Natural killer cell (primary cell): ENCODE results near the gene CSTF3. TPM values are rescaled to one million over a fixed set of nuclear protein-coding genes. Genes with fewer than 3 reads are reported as not detected.

ENCODE experiments used
- ATAC-seq, 3 donors: fragments of 150-1000 bp in 2 of 3; fragments of 200-7000 bp in 1 of 3; cut with Tn5 transposase; 1 replicate in 1 of 3; 2 replicates in 2 of 3; pipeline ENCODE4 v1.10.0; 2021; ENCODE audit warnings: mild to moderate bottlenecking in 2 of 3, moderate library complexity in 2 of 3
- DNase-seq, 2 donors: peaks; one replicate each; pipeline versions ENCODE4 v3.0.0 to v3.0.0-alpha.2; 2013 to 2021; ENCODE audit warnings: mixed read lengths in 1 of 2
- H3K27ac ChIP-seq: one replicate; pipeline ENCODE4 v1.5.1; 2013; ENCODE audit warnings: mild to moderate bottlenecking, low read length
- H3K27me3 ChIP-seq: one replicate; pipeline ENCODE4 v1.6.1; 2013; ENCODE audit warnings: low read length; ENCODE audit not compliant: control insufficient read depth, insufficient read depth
- H3K36me3 ChIP-seq: one replicate; pipeline ENCODE4 v1.6.1; 2013; ENCODE audit warnings: low read length; ENCODE audit not compliant: control insufficient read depth, insufficient read depth
- H3K4me1 ChIP-seq: one replicate; pipeline ENCODE4 v1.6.1; 2013; ENCODE audit warnings: low read length; ENCODE audit not compliant: control insufficient read depth, insufficient read depth
- H3K4me3 ChIP-seq: one replicate; pipeline ENCODE4 v1.5.1; 2013; ENCODE audit warnings: low read length
- H3K9me3 ChIP-seq: one replicate; pipeline ENCODE4 v1.6.1; 2013; ENCODE audit warnings: low read length; ENCODE audit not compliant: control insufficient read depth, insufficient read depth
- H3K27ac Mint-ChIP-seq, 2 donors: one replicate each; pipeline ENCODE4 v1.8.0; 2022; ENCODE audit warnings: mild to moderate bottlenecking in 2 of 2, mixed read lengths in 2 of 2, moderate library complexity in 1 of 2
- H3K27me3 Mint-ChIP-seq, 2 donors: one replicate each; pipeline ENCODE4 v1.8.0; 2022; ENCODE audit warnings: low read depth in 2 of 2, mixed read lengths in 2 of 2
- H3K36me3 Mint-ChIP-seq: one replicate; pipeline ENCODE4 v1.8.0; 2022; ENCODE audit warnings: mixed read lengths
- H3K4me1 Mint-ChIP-seq, 2 donors: one replicate each; pipeline ENCODE4 v1.8.0; 2022; ENCODE audit warnings: mixed read lengths in 2 of 2
- H3K4me3 Mint-ChIP-seq: one replicate; pipeline ENCODE4 v1.8.0; 2022; ENCODE audit warnings: mild to moderate bottlenecking, moderate library complexity, mixed read lengths
- H3K9me3 Mint-ChIP-seq, 2 donors: one replicate each; pipeline ENCODE4 v1.8.0; 2022; ENCODE audit warnings: mixed read lengths in 2 of 2
- CTCF ChIP-seq: fragments of 200-600 bp; IDR thresholded peaks from one replicate; pipeline ENCODE4 v1.8.0; 2022; ENCODE audit warnings: antibody characterized with exemption
- WGBS: methylation state at CpG from one replicate; pipeline ENCODE4 v1.1.7; 2013; ENCODE audit warnings: missing lambda C conversion rate; ENCODE audit not compliant: insufficient coverage; 5-methylcytosine and 5-hydroxymethylcytosine counted together
- intact Hi-C: fragments of 100-400 bp; cut with micrococcal nuclease; formaldehyde crosslinking; loops from one replicate; pipeline ENCODE4 v1.14.2; 2022
- total RNA-seq, 4 donors: library from RNA; stranded (reverse); fragments of 120-200 nt in 1 of 4; gene quantifications; one replicate each; pipeline versions ENCODE4 v1.2.3 to v1.2.4, GENCODE V29; 2013 to 2022

The CSTF3 gene
- total RNA-seq, 3 donors from 2014 or later (not counting 1 experiment from before 2014, with no cell fraction given), result 10.9 to 15.6 (median 12.0) TPM

DNA sequence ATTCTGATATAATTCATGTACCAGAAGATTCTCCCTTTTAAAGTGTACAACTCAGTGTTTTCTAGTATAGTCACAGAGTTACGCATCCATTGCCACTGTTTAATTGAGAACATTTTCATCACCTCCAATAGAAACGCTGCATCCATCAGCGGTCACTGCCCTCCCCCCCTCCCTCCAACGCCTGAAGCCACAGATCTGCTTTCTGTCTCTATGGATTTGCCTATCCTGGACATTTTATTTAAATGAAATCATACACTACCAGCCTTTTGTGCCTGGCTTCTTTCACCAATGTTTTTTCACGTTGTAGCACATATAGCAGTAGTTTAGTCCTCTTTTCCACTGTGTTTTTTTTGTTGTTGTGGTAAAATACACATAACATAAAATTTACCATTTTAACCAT lies 99.1 kb downstream of the CSTF3 start:
- Histone ChIP-seq H3K27ac (no peak overlapping the region), H3K4me3 (no peak overlapping the region), H3K36me3 (peaks cover 40% of the 10 kb centered on the region), H3K9me3 (no peaks in the 10 kb centered on the region), H3K4me1 (peaks cover 20% of the 10 kb centered on the region), H3K27me3 (no peaks in the 10 kb centered on the region)
- intact Hi-C loops, result no loop called here
- Mint-ChIP-seq H3K27ac (peak overlapping the region; percentile 77 to 78), H3K27me3 (no peaks in the 10 kb centered on the region), H3K4me1 (peaks cover 21 to 24% of the 10 kb centered on the region in 2 donors), H3K9me3 (no peaks in the 10 kb centered on the region), H3K36me3 (peaks cover 14% of the 10 kb centered on the region), H3K4me3 (no peak overlapping the region)
- ATAC-seq, result no peak
- WGBS, result 93% methylated on average over 4 of the region's 5 CpGs
- no peak for DNase-seq
- TF ChIP-seq CTCF, result no peak

DNA sequence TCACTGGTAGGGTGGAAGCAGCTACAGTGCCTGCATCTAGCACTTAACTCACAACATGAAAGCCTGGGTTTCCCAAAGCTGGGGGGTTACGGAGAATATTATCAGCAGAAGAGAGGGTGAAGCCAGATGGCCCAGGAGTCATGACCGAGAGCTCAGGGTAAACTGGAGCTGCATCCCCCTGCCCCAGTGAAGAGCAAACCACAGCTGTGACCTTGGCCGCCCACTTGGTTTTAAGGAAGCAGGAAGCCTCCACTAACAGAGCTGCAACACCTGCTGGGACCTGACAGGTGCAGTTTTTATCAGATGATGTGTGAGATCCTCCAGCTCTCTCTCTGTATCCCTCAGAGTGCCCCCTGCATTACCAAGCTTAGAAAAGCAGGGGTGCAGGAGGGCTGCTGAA lies 101.0 kb downstream of the CSTF3 start:
- H3K4me3 Mint-ChIP-seq, result no peak overlapping the region
- Histone ChIP-seq H3K27me3 (no peaks in the 10 kb centered on the region), H3K36me3 (peaks cover 27% of the 10 kb centered on the region), H3K4me1 (peaks cover 16% of the 10 kb centered on the region), H3K4me3 (no peak overlapping the region), H3K9me3 (no peaks in the 10 kb centered on the region), H3K27ac (no peak overlapping the region)
- peaks cover 14% of the 10 kb centered on the region for H3K36me3 Mint-ChIP-seq
- H3K4me1 Mint-ChIP-seq, result peaks cover 16 to 19% of the 10 kb centered on the region in 2 donors
- H3K9me3 Mint-ChIP-seq, result no peaks in the 10 kb centered on the region
- ATAC-seq, result no peak
- no peaks in the 10 kb centered on the region for H3K27me3 Mint-ChIP-seq
- 82% methylated on average over 3 of the region's 3 CpGs for WGBS
- intact Hi-C loops, result no loop called here
- no peak for TF ChIP-seq CTCF
- no peak for DNase-seq
- H3K27ac Mint-ChIP-seq, result peak overlapping the region in 1 of 2 donors; percentile 19

DNA sequence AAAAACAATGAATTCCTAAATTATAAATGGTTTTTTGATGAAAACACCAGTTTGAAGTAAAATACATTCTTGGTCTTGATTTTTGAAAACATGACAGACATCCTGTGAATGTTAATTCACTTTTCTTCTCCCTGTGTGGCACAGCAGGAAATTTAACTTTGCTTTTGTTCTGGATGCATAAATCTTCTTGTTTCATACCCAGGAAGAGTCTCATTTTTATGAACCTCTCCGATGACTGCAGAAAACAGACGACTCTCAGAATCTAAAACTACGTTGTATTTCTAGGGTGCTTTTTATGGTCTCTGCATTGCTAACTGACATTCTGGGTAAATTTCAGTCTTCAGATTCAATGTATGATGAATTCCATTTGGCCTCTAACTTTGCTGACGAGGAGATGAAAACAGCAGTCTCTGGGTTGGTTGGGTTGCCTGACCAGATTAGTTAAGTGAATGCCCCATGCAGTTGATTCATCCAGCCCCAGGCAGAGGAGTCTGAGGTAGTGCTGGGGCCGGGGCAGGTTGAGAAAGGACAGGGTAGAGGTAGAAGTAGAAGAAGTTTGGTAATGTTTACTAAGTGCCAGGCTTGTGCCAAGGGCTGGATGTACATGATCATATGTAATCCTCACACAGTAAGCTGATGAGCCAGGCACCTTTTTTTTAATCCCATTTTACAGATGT lies 101.8 kb downstream of the CSTF3 start:
- WGBS, result 91% methylated on average over 5 of the region's 5 CpGs
- H3K4me3 Mint-ChIP-seq, result no peak overlapping the region
- H3K36me3 ChIP-seq, result peaks cover 30% of the 10 kb centered on the region

More for the DNA sequence above, 101.8 kb downstream of the CSTF3 start:
- no peak overlapping the region for H3K27ac ChIP-seq
- DNase-seq (no peak), ATAC-seq (no peak)
- no peak overlapping the region for H3K4me3 ChIP-seq
- Mint-ChIP-seq H3K27ac (peak overlapping the region in 1 of 2 donors; percentile 19), H3K4me1 (peaks cover 12 to 15% of the 10 kb centered on the region in 2 donors), H3K9me3 (no peaks in the 10 kb centered on the region), H3K27me3 (no peaks in the 10 kb centered on the region), H3K36me3 (peaks cover 14% of the 10 kb centered on the region)
- no peak for TF ChIP-seq CTCF
- H3K9me3 ChIP-seq, result no peaks in the 10 kb centered on the region
- no peaks in the 10 kb centered on the region for H3K27me3 ChIP-seq
- intact Hi-C loops, result no loop called here
- H3K4me1 ChIP-seq, result peaks cover 10% of the 10 kb centered on the region
